Skeletal muscle tissue (tissue), 4 donors: ENCODE results near the gene KIAA0040. TPM values are rescaled to one million over a fixed set of nuclear protein-coding genes. Genes with fewer than 3 reads are reported as not detected.

Experiments used
- H3K27ac ChIP-seq: one replicate; pipeline ENCODE4 v1.7.0; 2013; ENCODE audit warnings: mild to moderate bottlenecking, low read depth, low read length, inconsistent platforms
- H3K27me3 ChIP-seq, 3 donors: one replicate each; pipeline ENCODE4 v1.7.0; 2013; ENCODE audit warnings: low read length in 3 of 3; ENCODE audit not compliant: control insufficient read depth in 3 of 3, insufficient read depth in 3 of 3
- H3K36me3 ChIP-seq, 3 donors: one replicate each; pipeline ENCODE4 v1.7.0; 2013; ENCODE audit warnings: low read length in 3 of 3; ENCODE audit not compliant: control insufficient read depth in 3 of 3, insufficient read depth in 3 of 3
- H3K4me1 ChIP-seq, 3 donors: one replicate each; pipeline ENCODE4 v1.7.0; 2013; ENCODE audit warnings: low read length in 3 of 3, mild to moderate bottlenecking in 3 of 3; ENCODE audit not compliant: control insufficient read depth in 3 of 3, insufficient read depth in 3 of 3
- H3K4me3 ChIP-seq, 3 donors: one replicate each; pipeline ENCODE4 v1.7.0; 2013; ENCODE audit warnings: low read length in 3 of 3
- H3K9ac ChIP-seq, 3 donors: one replicate each; pipeline ENCODE4 v1.7.0; 2013; ENCODE audit warnings: low read length in 3 of 3, mild to moderate bottlenecking in 3 of 3, moderate library complexity in 2 of 3, low read depth in 1 of 3
- H3K9me3 ChIP-seq, 3 donors: one replicate each; pipeline ENCODE4 v1.7.0; 2013; ENCODE audit warnings: low read length in 3 of 3; ENCODE audit not compliant: control insufficient read depth in 3 of 3
- total RNA-seq: library from RNA; depleted of rRNA; stranded (reverse); fragments of >200 nt; gene quantifications from one replicate; pipeline ENCODE4 v1.2.3, GENCODE V29; 2014
- donor health status: Osteomylitis.

The KIAA0040 gene
- total RNA-seq, 1 donor from 2014 or later: 5.2 TPM

GRCh38 chr1:175148068-175148467 lies 44.5 kb downstream of the KIAA0040 start:
- Histone ChIP-seq H3K9me3 (no peaks in the 10 kb centered on the region), H3K27ac (no peak overlapping the region), H3K36me3 (no peaks in the 10 kb centered on the region), H3K27me3 (no peaks in the 10 kb centered on the region), H3K4me1 (peaks cover 3 to 9% (median 4%) of the 10 kb centered on the region in 3 donors), H3K4me3 (no peak overlapping the region), H3K9ac (no peak overlapping the region)

- H3K4me1 ChIP-seq: peaks cover 3 to 9% (median 4%) of the 10 kb centered on the region in 3 donors
- H3K9ac ChIP-seq: no peak overlapping the region
- H3K27ac ChIP-seq: no peak overlapping the region
Observed at GRCh38 chr1:175147569-175147968, 45.0 kb downstream of the KIAA0040 start.

GRCh38 chr1:175146529-175147213 lies 45.9 kb downstream of the KIAA0040 start:
- H3K9me3 ChIP-seq: no peaks in the 10 kb centered on the region
- H3K9ac ChIP-seq: no peak overlapping the region
- no peak overlapping the region for H3K4me3 ChIP-seq
- no peaks in the 10 kb centered on the region for H3K27me3 ChIP-seq
- no peak overlapping the region for H3K27ac ChIP-seq
- H3K4me1 ChIP-seq: peaks cover 0 to 6% (median 0%) of the 10 kb centered on the region in 3 donors
- H3K36me3 ChIP-seq: no peaks in the 10 kb centered on the region

More at GRCh38 chr1:175147569-175147968, 45.0 kb downstream of the KIAA0040 start:
- H3K27me3 ChIP-seq: no peaks in the 10 kb centered on the region
- H3K9me3 ChIP-seq: no peaks in the 10 kb centered on the region
- no peaks in the 10 kb centered on the region for H3K36me3 ChIP-seq
- H3K4me3 ChIP-seq: no peak overlapping the region

- Histone ChIP-seq H3K4me1 (peaks cover 0 to 6% (median 0%) of the 10 kb centered on the region in 3 donors), H3K9ac (no peak overlapping the region)
Observed at GRCh38 chr1:175145899-175146528, 46.6 kb downstream of the KIAA0040 start.

GRCh38 chr1:175138579-175138978 lies 54.0 kb downstream of the KIAA0040 start:
- H3K27ac ChIP-seq: no peak overlapping the region
- H3K4me3 ChIP-seq: no peak overlapping the region
- no peak overlapping the region for H3K9ac ChIP-seq
- H3K36me3 ChIP-seq: no peaks in the 10 kb centered on the region
- no peaks in the 10 kb centered on the region for H3K27me3 ChIP-seq
- no peaks in the 10 kb centered on the region for H3K4me1 ChIP-seq
- H3K9me3 ChIP-seq: no peaks in the 10 kb centered on the region

More at GRCh38 chr1:175145899-175146528, 46.6 kb downstream of the KIAA0040 start:
- Histone ChIP-seq H3K9me3 (no peaks in the 10 kb centered on the region), H3K27ac (no peak overlapping the region), H3K36me3 (no peaks in the 10 kb centered on the region), H3K27me3 (no peaks in the 10 kb centered on the region), H3K4me3 (no peak overlapping the region)

GRCh38 chr1:175137369-175137768 lies 55.2 kb downstream of the KIAA0040 start:
- no peaks in the 10 kb centered on the region for H3K36me3 ChIP-seq
- no peak overlapping the region for H3K9ac ChIP-seq
- H3K9me3 ChIP-seq: no peaks in the 10 kb centered on the region
- H3K27ac ChIP-seq: no peak overlapping the region
- H3K4me3 ChIP-seq: no peak overlapping the region
- no peaks in the 10 kb centered on the region for H3K27me3 ChIP-seq
- H3K4me1 ChIP-seq: peaks cover 0 to 4% (median 0%) of the 10 kb centered on the region in 3 donors

- Histone ChIP-seq H3K9me3 (no peaks in the 10 kb centered on the region), H3K4me1 (peaks cover 0 to 6% (median 0%) of the 10 kb centered on the region in 3 donors), H3K27me3 (no peaks in the 10 kb centered on the region), H3K27ac (no peak overlapping the region), H3K9ac (no peak overlapping the region), H3K36me3 (no peaks in the 10 kb centered on the region), H3K4me3 (no peak overlapping the region)
Observed at GRCh38 chr1:175136246-175136645, 56.3 kb downstream of the KIAA0040 start.

GRCh38 chr1:175134500-175134899 lies 58.1 kb downstream of the KIAA0040 start:
- no peaks in the 10 kb centered on the region for H3K9me3 ChIP-seq
- H3K9ac ChIP-seq: no peak overlapping the region
- no peaks in the 10 kb centered on the region for H3K27me3 ChIP-seq
- no peaks in the 10 kb centered on the region for H3K36me3 ChIP-seq
- no peak overlapping the region for H3K4me3 ChIP-seq
- H3K4me1 ChIP-seq: peaks cover 5 to 9% (median 9%) of the 10 kb centered on the region in 3 donors
- no peak overlapping the region for H3K27ac ChIP-seq

- Histone ChIP-seq H3K4me3 (no peak overlapping the region), H3K9ac (no peak overlapping the region)
Observed at GRCh38 chr1:175133673-175134435, 58.7 kb downstream of the KIAA0040 start.

GRCh38 chr1:175132436-175132835 lies 60.1 kb downstream of the KIAA0040 start:
- Histone ChIP-seq H3K4me1 (peaks cover 5 to 15% (median 12%) of the 10 kb centered on the region in 3 donors), H3K9me3 (no peaks in the 10 kb centered on the region), H3K27me3 (no peaks in the 10 kb centered on the region), H3K9ac (no peak overlapping the region), H3K27ac (no peak overlapping the region), H3K36me3 (no peaks in the 10 kb centered on the region), H3K4me3 (no peak overlapping the region)

More at GRCh38 chr1:175133673-175134435, 58.7 kb downstream of the KIAA0040 start:
- Histone ChIP-seq H3K27ac (no peak overlapping the region), H3K4me1 (peaks cover 5 to 10% (median 9%) of the 10 kb centered on the region in 3 donors), H3K36me3 (no peaks in the 10 kb centered on the region), H3K27me3 (no peaks in the 10 kb centered on the region), H3K9me3 (no peaks in the 10 kb centered on the region)
